Measurements from ENCODE around the gene DNAH17.

DNA sequence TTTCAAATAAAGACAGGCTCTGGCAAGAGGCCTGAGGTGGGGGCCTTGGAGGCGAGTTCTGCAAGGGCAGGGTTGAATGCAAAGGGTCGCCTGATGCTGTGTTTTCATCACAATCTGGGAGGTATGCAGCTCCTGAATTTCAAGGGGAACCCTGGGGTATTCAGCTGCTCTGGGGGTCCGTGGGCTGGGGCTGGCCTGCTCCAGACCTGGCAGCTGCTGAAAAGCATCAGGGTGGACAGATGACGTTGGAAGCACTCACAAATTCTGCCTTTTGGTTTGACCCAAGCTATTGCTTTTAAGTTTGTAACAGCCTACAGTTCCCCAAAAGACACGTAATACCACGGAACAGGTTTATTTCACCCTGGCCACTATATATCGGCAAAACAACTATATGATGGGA lies 1.3 kb downstream of the DNAH17 start:
- TF ChIP-seq, protein P1, sequence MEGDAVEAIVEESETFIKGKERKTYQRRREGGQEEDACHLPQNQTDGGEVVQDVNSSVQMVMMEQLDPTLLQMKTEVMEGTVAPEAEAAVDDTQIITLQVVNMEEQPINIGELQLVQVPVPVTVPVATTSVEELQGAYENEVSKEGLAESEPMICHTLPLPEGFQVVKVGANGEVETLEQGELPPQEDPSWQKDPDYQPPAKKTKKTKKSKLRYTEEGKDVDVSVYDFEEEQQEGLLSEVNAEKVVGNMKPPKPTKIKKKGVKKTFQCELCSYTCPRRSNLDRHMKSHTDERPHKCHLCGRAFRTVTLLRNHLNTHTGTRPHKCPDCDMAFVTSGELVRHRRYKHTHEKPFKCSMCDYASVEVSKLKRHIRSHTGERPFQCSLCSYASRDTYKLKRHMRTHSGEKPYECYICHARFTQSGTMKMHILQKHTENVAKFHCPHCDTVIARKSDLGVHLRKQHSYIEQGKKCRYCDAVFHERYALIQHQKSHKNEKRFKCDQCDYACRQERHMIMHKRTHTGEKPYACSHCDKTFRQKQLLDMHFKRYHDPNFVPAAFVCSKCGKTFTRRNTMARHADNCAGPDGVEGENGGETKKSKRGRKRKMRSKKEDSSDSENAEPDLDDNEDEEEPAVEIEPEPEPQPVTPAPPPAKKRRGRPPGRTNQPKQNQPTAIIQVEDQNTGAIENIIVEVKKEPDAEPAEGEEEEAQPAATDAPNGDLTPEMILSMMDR (IDR thresholded peaks at IDR 0.05), result no peak
- TF ChIP-seq POLR2A (IDR thresholded peaks at IDR 0.05) (no peak), POLR2AphosphoS5 (IDR thresholded peaks at IDR 0.05) (no peak)
